HG02870 (cell line): ENCODE measurements around the gene RDX.

Source experiments
- ATAC-seq: cut with Tn5 transposase; IDR thresholded peaks from one replicate; pipeline ENCODE4 v1.9.1; 2021; ENCODE audit warnings: mild to moderate bottlenecking, moderate library complexity; ENCODE audit not compliant: unreplicated experiment

The RDX gene

DNA sequence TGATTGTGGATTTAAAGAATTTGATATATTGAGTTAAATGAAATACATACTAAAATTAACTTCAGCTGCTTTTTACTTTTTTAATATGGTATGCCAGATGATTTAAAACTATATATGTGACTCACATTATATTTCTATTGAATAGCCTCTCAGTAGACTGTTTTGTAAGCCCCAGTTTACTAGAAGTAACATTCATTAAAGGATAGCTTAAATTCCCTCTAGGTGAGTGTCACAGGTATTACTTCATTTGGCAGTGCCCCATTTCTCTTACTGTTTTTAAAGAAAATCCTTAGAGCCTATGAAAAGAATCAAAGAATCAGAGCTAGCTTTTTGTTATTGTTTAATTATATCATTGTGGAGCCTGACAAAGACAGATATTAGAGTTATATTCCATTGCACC lies 154.6 kb downstream of the RDX start:
- no peak for ATAC-seq

GRCh38 chr11:110134110-110134509 lies 162.3 kb downstream of the RDX start:
- no peak for ATAC-seq

GRCh38 chr11:110133160-110133559 lies 163.3 kb downstream of the RDX start:
- no peak for ATAC-seq

DNA sequence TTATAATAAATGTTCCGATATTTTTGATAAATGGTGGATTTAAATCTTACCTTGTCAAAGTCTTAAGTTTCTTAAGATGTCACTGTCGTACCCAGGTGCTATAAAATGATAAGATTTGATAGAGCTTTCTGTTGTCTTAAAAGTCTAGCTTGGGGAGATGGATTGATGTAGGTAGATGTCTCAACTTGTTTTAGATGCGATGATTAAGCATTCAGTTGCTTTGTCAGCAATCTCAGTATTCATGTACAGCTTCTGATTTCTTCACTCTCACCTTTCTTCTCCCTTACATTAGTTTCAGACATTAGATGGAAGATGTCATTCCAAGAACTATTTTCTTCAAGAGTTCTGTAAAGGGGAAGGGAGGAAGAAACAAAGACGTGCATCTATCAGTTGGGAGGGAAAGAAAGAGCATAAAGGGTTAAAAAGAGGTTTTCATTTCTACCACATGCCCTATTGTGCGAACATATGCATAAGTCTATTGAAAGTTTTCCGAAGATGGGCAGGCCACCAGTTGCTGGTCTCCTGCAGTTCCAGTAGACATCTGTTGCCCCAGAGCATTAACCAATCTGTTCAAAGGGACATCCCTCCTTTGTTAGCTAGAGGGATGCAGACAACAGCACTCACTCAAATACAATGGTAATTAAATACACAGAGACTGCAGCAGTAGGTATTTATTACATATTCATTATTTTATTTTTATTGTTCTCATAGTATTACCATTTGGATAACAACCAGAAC lies 164.9 kb downstream of the RDX start:
- no peak for ATAC-seq

- ATAC-seq: no peak
Observed at GRCh38 chr11:110130642-110131238, 165.7 kb downstream of the RDX start.

GRCh38 chr11:110128161-110128560 lies 168.3 kb downstream of the RDX start:
- no peak for ATAC-seq

DNA sequence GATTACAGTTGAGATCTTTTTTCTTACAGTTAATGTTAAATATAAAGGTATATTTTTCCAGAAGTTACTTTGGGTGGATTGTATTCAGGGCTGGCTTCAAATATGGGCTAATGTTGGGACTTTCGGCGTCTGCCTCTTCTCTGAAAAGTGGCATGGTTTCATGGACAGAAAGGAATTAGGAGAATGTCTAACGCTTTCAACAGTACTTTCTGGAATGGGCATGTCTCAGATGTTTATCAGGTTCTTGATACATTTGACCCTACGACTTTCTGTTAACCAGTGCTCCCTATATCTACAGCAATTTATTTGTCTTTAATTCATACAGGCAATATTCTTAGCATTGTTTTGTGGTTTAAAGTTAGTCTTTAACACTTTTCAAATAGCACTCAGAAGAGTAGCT lies 169.5 kb downstream of the RDX start:
- no peak for ATAC-seq

DNA sequence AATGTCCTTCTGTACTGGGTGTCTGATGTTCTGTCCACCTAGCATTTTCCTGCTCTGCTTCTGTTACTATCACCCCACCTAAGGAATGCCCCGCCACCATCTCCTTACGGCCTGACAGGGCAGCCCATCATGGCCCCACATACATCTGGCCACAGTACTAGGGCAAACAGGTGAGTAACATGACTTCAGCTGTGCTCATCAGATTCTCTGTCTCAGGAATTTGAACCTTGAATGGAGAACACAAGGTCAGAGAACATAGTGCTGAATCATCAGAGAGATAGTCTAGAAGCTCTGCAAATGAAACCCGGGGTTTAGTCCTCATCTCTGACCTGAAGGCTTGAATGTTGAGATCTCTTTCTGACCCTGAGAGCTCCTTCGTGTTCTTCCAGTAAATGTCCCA lies 170.8 kb downstream of the RDX start:
- ATAC-seq: no peak
